ENCODE measurements around the gene UBE2F.

Gene UBE2F

DNA sequence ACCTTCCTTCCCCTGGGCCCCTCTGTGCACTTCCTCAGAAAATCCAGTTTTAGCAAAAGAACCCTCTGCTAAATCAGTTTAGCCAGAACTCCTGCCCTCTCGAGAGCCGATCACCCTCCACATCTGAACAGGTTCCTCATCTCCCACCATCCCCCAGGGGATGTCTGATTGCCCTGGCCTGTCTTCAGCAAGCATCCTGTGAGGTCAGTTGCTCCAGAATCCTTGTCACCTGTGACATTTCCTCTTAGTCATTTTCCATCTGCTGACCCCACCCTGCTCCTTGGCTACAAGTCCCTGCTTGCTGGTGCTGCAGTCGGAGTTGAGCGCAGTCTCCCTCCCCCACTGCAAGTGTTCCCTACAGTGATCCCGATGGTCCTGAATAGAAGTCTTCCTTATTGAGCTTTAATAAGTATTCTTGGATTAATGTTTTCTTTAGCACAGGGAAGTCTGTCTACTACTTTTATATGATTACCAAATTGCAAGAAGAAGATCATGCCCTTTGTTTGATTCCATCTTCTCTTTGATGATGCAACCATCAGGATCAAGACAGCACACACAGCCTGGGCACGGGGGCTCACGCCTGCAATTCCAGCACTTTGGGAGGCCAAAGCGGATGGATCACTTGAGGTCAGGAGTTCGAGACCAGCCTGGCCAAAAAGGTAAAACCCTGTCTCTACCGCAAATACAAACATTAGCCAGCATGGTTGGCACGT lies 30.9 kb upstream of the UBE2F start:
- no peak for TF ChIP-seq ARNTL (CRISPR knock-in tag; IDR thresholded peaks at IDR 0.05; ENCODE audit: borderline replicate concordance, low read depth)
- TF ChIP-seq, protein P1, sequence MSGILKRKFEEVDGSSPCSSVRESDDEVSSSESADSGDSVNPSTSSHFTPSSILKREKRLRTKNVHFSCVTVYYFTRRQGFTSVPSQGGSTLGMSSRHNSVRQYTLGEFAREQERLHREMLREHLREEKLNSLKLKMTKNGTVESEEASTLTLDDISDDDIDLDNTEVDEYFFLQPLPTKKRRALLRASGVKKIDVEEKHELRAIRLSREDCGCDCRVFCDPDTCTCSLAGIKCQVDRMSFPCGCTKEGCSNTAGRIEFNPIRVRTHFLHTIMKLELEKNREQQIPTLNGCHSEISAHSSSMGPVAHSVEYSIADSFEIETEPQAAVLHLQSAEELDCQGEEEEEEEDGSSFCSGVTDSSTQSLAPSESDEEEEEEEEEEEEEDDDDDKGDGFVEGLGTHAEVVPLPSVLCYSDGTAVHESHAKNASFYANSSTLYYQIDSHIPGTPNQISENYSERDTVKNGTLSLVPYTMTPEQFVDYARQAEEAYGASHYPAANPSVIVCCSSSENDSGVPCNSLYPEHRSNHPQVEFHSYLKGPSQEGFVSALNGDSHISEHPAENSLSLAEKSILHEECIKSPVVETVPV (CRISPR knock-in tag; IDR thresholded peaks at IDR 0.05) = no peak
- no peak for TF ChIP-seq ISL1 (CRISPR knock-in tag; IDR thresholded peaks at IDR 0.05)
- no peak for ATAC-seq

DNA sequence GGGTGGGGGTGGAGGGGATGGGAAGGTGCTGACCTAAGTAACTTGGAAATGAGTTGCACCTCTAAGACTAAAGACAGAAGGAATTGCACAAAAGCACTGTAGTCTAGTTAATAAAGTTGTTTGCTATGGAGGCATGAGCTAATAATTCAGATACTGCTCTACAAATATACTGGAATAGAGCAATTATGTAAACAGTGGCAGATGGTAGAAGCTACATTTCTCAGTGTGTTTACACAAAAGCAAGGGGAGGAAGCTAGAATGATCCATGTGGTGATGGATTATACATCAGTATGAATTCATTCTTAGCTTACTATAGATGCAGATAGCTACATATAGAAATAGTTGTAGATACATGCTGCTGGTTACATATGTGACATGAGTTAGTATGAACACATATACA lies 27.6 kb upstream of the UBE2F start:
- ATAC-seq = no peak
- no peak for TF ChIP-seq ZNF8 (CRISPR knock-in tag; IDR thresholded peaks at IDR 0.05)
- TF ChIP-seq TCF4 (CRISPR knock-in tag; IDR thresholded peaks at IDR 0.05; ENCODE audit: borderline replicate concordance) = no peak
- TF ChIP-seq, protein P1 (CRISPR knock-in tag; IDR thresholded peaks at IDR 0.05) = no peak
- no peak for TF ChIP-seq PPARA (CRISPR knock-in tag; IDR thresholded peaks at IDR 0.05; ENCODE audit: borderline replicate concordance)
- no peak for TF ChIP-seq ARNTL (CRISPR knock-in tag; IDR thresholded peaks at IDR 0.05; ENCODE audit: borderline replicate concordance, low read depth)
- TF ChIP-seq ZC3H10 (CRISPR knock-in tag; IDR thresholded peaks at IDR 0.05) = no peak
- TF ChIP-seq, protein P2, sequence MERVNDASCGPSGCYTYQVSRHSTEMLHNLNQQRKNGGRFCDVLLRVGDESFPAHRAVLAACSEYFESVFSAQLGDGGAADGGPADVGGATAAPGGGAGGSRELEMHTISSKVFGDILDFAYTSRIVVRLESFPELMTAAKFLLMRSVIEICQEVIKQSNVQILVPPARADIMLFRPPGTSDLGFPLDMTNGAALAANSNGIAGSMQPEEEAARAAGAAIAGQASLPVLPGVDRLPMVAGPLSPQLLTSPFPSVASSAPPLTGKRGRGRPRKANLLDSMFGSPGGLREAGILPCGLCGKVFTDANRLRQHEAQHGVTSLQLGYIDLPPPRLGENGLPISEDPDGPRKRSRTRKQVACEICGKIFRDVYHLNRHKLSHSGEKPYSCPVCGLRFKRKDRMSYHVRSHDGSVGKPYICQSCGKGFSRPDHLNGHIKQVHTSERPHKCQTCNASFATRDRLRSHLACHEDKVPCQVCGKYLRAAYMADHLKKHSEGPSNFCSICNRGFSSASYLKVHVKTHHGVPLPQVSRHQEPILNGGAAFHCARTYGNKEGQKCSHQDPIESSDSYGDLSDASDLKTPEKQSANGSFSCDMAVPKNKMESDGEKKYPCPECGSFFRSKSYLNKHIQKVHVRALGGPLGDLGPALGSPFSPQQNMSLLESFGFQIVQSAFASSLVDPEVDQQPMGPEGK (CRISPR knock-in tag; IDR thresholded peaks at IDR 0.05; ENCODE audit: borderline replicate concordance) = no peak
- no peak for TF ChIP-seq SNAI2 (CRISPR knock-in tag; IDR thresholded peaks at IDR 0.05)
- no peak for TF ChIP-seq ZFP30 (CRISPR knock-in tag; IDR thresholded peaks at IDR 0.05)

DNA sequence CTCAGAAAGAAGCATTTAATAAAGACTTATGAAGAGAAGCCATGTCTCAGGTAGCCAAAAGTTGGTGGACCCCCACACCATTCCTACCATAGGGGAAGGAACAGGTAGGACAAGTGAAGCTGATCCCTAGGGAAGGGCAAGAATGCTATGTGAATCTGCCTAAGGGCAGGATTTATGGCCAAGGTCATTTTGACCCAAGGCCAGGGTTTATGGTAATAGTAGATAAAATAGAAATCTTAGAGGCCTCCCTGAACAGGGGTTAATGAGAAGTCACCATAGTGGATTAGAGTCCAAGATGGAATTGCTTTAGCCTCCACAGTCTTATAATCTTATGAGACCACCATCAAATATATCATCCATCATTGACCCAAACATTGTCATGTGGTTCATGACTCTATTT lies 26.0 kb upstream of the UBE2F start:
- ATAC-seq = no peak
- no peak for TF ChIP-seq ZFP3 (CRISPR knock-in tag; IDR thresholded peaks at IDR 0.05)
- no peak for TF ChIP-seq SNAI2 (CRISPR knock-in tag; IDR thresholded peaks at IDR 0.05)
- TF ChIP-seq ZNF70 (CRISPR knock-in tag; IDR thresholded peaks at IDR 0.05) = no peak
- no peak for TF ChIP-seq ESRRG (CRISPR knock-in tag; IDR thresholded peaks at IDR 0.05)
- TF ChIP-seq, protein P3, sequence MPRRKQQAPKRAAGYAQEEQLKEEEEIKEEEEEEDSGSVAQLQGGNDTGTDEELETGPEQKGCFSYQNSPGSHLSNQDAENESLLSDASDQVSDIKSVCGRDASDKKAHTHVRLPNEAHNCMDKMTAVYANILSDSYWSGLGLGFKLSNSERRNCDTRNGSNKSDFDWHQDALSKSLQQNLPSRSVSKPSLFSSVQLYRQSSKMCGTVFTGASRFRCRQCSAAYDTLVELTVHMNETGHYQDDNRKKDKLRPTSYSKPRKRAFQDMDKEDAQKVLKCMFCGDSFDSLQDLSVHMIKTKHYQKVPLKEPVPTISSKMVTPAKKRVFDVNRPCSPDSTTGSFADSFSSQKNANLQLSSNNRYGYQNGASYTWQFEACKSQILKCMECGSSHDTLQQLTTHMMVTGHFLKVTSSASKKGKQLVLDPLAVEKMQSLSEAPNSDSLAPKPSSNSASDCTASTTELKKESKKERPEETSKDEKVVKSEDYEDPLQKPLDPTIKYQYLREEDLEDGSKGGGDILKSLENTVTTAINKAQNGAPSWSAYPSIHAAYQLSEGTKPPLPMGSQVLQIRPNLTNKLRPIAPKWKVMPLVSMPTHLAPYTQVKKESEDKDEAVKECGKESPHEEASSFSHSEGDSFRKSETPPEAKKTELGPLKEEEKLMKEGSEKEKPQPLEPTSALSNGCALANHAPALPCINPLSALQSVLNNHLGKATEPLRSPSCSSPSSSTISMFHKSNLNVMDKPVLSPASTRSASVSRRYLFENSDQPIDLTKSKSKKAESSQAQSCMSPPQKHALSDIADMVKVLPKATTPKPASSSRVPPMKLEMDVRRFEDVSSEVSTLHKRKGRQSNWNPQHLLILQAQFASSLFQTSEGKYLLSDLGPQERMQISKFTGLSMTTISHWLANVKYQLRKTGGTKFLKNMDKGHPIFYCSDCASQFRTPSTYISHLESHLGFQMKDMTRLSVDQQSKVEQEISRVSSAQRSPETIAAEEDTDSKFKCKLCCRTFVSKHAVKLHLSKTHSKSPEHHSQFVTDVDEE (CRISPR knock-in tag; IDR thresholded peaks at IDR 0.05) = no peak
- TF ChIP-seq ISL1 (CRISPR knock-in tag; IDR thresholded peaks at IDR 0.05) = no peak
- TF ChIP-seq ZNF565 (CRISPR knock-in tag; conservative IDR thresholded peaks at IDR 0.05; ENCODE audit: low read depth) = no peak
- no peak for TF ChIP-seq ZC3H10 (CRISPR knock-in tag; IDR thresholded peaks at IDR 0.05)
- TF ChIP-seq ARNTL (CRISPR knock-in tag; IDR thresholded peaks at IDR 0.05; ENCODE audit: borderline replicate concordance, low read depth) = no peak
- TF ChIP-seq, protein P4, sequence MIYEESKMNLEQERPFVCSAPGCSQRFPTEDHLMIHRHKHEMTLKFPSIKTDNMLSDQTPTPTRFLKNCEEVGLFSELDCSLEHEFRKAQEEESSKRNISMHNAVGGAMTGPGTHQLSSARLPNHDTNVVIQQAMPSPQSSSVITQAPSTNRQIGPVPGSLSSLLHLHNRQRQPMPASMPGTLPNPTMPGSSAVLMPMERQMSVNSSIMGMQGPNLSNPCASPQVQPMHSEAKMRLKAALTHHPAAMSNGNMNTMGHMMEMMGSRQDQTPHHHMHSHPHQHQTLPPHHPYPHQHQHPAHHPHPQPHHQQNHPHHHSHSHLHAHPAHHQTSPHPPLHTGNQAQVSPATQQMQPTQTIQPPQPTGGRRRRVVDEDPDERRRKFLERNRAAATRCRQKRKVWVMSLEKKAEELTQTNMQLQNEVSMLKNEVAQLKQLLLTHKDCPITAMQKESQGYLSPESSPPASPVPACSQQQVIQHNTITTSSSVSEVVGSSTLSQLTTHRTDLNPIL (CRISPR knock-in tag; IDR thresholded peaks at IDR 0.05; ENCODE audit: low read depth) = no peak
- TF ChIP-seq BACH2 (CRISPR knock-in tag; IDR thresholded peaks at IDR 0.05; ENCODE audit: borderline replicate concordance) = no peak
- TF ChIP-seq OSR1 (CRISPR knock-in tag; IDR thresholded peaks at IDR 0.05) = no peak
- no peak for TF ChIP-seq ZFP30 (CRISPR knock-in tag; IDR thresholded peaks at IDR 0.05)
- TF ChIP-seq RARB (CRISPR knock-in tag; IDR thresholded peaks at IDR 0.05) = no peak
